SJCRH30 (cell line): Measurements from ENCODE around the gene SPATA25. TPM values are rescaled to one million over a fixed set of nuclear protein-coding genes. Genes with fewer than 3 reads are reported as not detected.

Experiments
- DNase-seq, 2 experiments: peaks; one replicate each; pipeline ENCODE4 v3.0.0-alpha.2; 2015 to 2020
- H3K27ac ChIP-seq: fragments of 250-450 bp; sonication (Bioruptor Pico); 2 replicates; pipeline ENCODE4 v1.5.1; 2020; ENCODE audit warnings: mild to moderate bottlenecking, moderate library complexity
- H3K27me3 ChIP-seq: fragments of 250-450 bp; sonication (Bioruptor Pico); 2 replicates; pipeline ENCODE4 v1.5.1; 2020; ENCODE audit warnings: mild to moderate bottlenecking, moderate library complexity
- H3K36me3 ChIP-seq: fragments of 250-450 bp; sonication (Bioruptor Pico); 2 replicates; pipeline ENCODE4 v1.5.1; 2020; ENCODE audit warnings: mild to moderate bottlenecking, moderate library complexity
- H3K4me1 ChIP-seq: fragments of 250-450 bp; sonication (Bioruptor Pico); 2 replicates; pipeline ENCODE4 v1.5.1; 2020; ENCODE audit warnings: mild to moderate bottlenecking, moderate library complexity
- H3K4me3 ChIP-seq: fragments of 250-450 bp; sonication (Bioruptor Pico); 2 replicates; pipeline ENCODE4 v1.5.1; 2020; ENCODE audit warnings: mild to moderate bottlenecking, moderate library complexity
- H3K9me3 ChIP-seq: fragments of 250-450 bp; sonication (Bioruptor Pico); replicated peaks from 2 replicates; pipeline ENCODE4 v1.5.1; 2020; ENCODE audit warnings: mild to moderate bottlenecking, moderate library complexity
- total RNA-seq: library from RNA; depleted of rRNA; stranded (reverse); fragments of >200 nt; shearing (Covaris generic); gene quantifications from 2 replicates; pipeline ENCODE4 v1.2.3, GENCODE V29; 2014; rRNA removed

SPATA25 gene
- total RNA-seq, 1 experiment from 2014 or later: 2.8 TPM

GRCh38 chr20:45851501-45851900 lies 35.9 kb downstream of the SPATA25 start:
- Histone ChIP-seq H3K27me3 (no peaks in the 10 kb centered on the region), H3K27ac (no peak overlapping the region), H3K4me1 (no peaks in the 10 kb centered on the region), H3K36me3 (no peaks in the 10 kb centered on the region), H3K9me3 (no peaks in the 10 kb centered on the region), H3K4me3 (no peak overlapping the region)
- no peak for DNase-seq

- no peak for DNase-seq
- Histone ChIP-seq H3K4me3 (no peak overlapping the region), H3K36me3 (no peaks in the 10 kb centered on the region), H3K9me3 (no peaks in the 10 kb centered on the region), H3K27ac (no peak overlapping the region), H3K4me1 (no peaks in the 10 kb centered on the region), H3K27me3 (no peaks in the 10 kb centered on the region)
These were observed 36.5 kb downstream of the SPATA25 start for GRCh38 chr20:45850926-45851325.

GRCh38 chr20:45850238-45850637 lies 37.2 kb downstream of the SPATA25 start:
- no peak overlapping the region for H3K27ac ChIP-seq
- H3K9me3 ChIP-seq: no peaks in the 10 kb centered on the region
- no peak overlapping the region for H3K4me3 ChIP-seq
- H3K36me3 ChIP-seq: no peaks in the 10 kb centered on the region
- no peak for DNase-seq
- no peaks in the 10 kb centered on the region for H3K27me3 ChIP-seq
- H3K4me1 ChIP-seq: no peaks in the 10 kb centered on the region

- H3K4me3 ChIP-seq: no peak overlapping the region
- H3K27me3 ChIP-seq: no peaks in the 10 kb centered on the region
- no peaks in the 10 kb centered on the region for H3K9me3 ChIP-seq
- H3K27ac ChIP-seq: no peak overlapping the region
- DNase-seq: no peak
- H3K36me3 ChIP-seq: no peaks in the 10 kb centered on the region
- no peaks in the 10 kb centered on the region for H3K4me1 ChIP-seq
These were observed 38.3 kb downstream of the SPATA25 start for GRCh38 chr20:45848969-45849582.

- no peaks in the 10 kb centered on the region for H3K27me3 ChIP-seq
- no peak for DNase-seq
- no peak overlapping the region for H3K4me3 ChIP-seq
- H3K4me1 ChIP-seq: no peaks in the 10 kb centered on the region
- H3K36me3 ChIP-seq: no peaks in the 10 kb centered on the region
- no peaks in the 10 kb centered on the region for H3K9me3 ChIP-seq
- no peak overlapping the region for H3K27ac ChIP-seq
These were observed 39.0 kb downstream of the SPATA25 start for GRCh38 chr20:45848421-45848820.

GRCh38 chr20:45845452-45845851 lies 42.0 kb downstream of the SPATA25 start:
- H3K36me3 ChIP-seq: peaks cover 8% of the 10 kb centered on the region

GRCh38 chr20:45843506-45843905 lies 43.9 kb downstream of the SPATA25 start:
- H3K27ac ChIP-seq: no peak overlapping the region
- no peaks in the 10 kb centered on the region for H3K9me3 ChIP-seq
- no peak overlapping the region for H3K4me3 ChIP-seq
- no peak for DNase-seq
- no peaks in the 10 kb centered on the region for H3K27me3 ChIP-seq
- peaks cover 8% of the 10 kb centered on the region for H3K36me3 ChIP-seq
- H3K4me1 ChIP-seq: no peaks in the 10 kb centered on the region

More at GRCh38 chr20:45845452-45845851, 42.0 kb downstream of the SPATA25 start:
- Histone ChIP-seq H3K27ac (no peak overlapping the region), H3K4me1 (no peaks in the 10 kb centered on the region), H3K9me3 (no peaks in the 10 kb centered on the region), H3K4me3 (no peak overlapping the region), H3K27me3 (no peaks in the 10 kb centered on the region)
- DNase-seq: no peak

GRCh38 chr20:45842169-45842812 lies 45.1 kb downstream of the SPATA25 start:
- no peak for DNase-seq
- Histone ChIP-seq H3K36me3 (peaks cover 8% of the 10 kb centered on the region), H3K27ac (no peak overlapping the region), H3K4me3 (no peak overlapping the region), H3K27me3 (no peaks in the 10 kb centered on the region), H3K9me3 (no peaks in the 10 kb centered on the region), H3K4me1 (peaks cover under 1% of the 10 kb centered on the region; the same call in 1 of the 2 replicates)

- no peaks in the 10 kb centered on the region for H3K27me3 ChIP-seq
- no peak for DNase-seq
- H3K4me1 ChIP-seq: peaks cover 8% of the 10 kb centered on the region; the same call in 1 of the 2 replicates
- H3K36me3 ChIP-seq: peaks cover 8% of the 10 kb centered on the region
- no peak overlapping the region for H3K27ac ChIP-seq
- no peak overlapping the region for H3K4me3 ChIP-seq
- no peaks in the 10 kb centered on the region for H3K9me3 ChIP-seq
These were observed 45.9 kb downstream of the SPATA25 start for GRCh38 chr20:45841407-45842129.

- Histone ChIP-seq H3K9me3 (no peaks in the 10 kb centered on the region), H3K4me3 (no peak overlapping the region), H3K27ac (no peak overlapping the region), H3K36me3 (peaks cover 8% of the 10 kb centered on the region), H3K4me1 (peaks cover 11% of the 10 kb centered on the region; the same call in 1 of the 2 replicates), H3K27me3 (no peaks in the 10 kb centered on the region)
- DNase-seq: no peak
These were observed 46.7 kb downstream of the SPATA25 start for GRCh38 chr20:45840700-45841198.

GRCh38 chr20:45836841-45837240 lies 50.6 kb downstream of the SPATA25 start:
- Histone ChIP-seq H3K27me3 (no peaks in the 10 kb centered on the region), H3K4me1 (peaks cover 21% of the 10 kb centered on the region), H3K4me3 (no peak overlapping the region), H3K27ac (no peak overlapping the region), H3K36me3 (peaks cover 4% of the 10 kb centered on the region; the same call in 1 of the 2 replicates), H3K9me3 (no peaks in the 10 kb centered on the region)
- no peak for DNase-seq

Other genes with a start within 250 kb of the SPATA25 start
- not detected in 2 replicates for gene WFDC11, start 217.4 kb downstream of the SPATA25 start, total RNA-seq
- gene WFDC13, start 185.6 kb downstream of the SPATA25 start, total RNA-seq: not detected in 2 replicates
- not detected in 2 replicates for gene WFDC10B, start 182.6 kb downstream of the SPATA25 start, total RNA-seq
- not detected in 2 replicates for gene SPINT4, start 165.3 kb downstream of the SPATA25 start, total RNA-seq
- 0.12 and 0.73 TPM in 2 replicates for gene WFDC3, start 95.7 kb downstream of the SPATA25 start, total RNA-seq
- 54.8 and 59.1 TPM in 2 replicates for gene DNTTIP1, start 95.7 kb downstream of the SPATA25 start, total RNA-seq
- gene UBE2C, start 75.0 kb downstream of the SPATA25 start, total RNA-seq: 612 and 615 TPM in 2 replicates
- gene TNNC2, start 60.3 kb downstream of the SPATA25 start, total RNA-seq: 0.73 and 0.75 TPM in 2 replicates
- gene SNX21, start 53.8 kb downstream of the SPATA25 start, total RNA-seq: 17.1 and 18.3 TPM in 2 replicates
- gene ACOT8, start 30.2 kb downstream of the SPATA25 start, total RNA-seq: 31.0 and 41.0 TPM in 2 replicates
- gene ZSWIM3, start 30.0 kb downstream of the SPATA25 start, total RNA-seq: 6.2 TPM in 2 replicates
- 20.5 and 23.2 TPM in 2 replicates for gene ZSWIM1, start 6.4 kb downstream of the SPATA25 start, total RNA-seq
- gene NEURL2, start 3.6 kb upstream of the SPATA25 start, total RNA-seq: 3.9 and 6.7 TPM in 2 replicates
- 85.2 and 91.4 TPM in 2 replicates for gene CTSA, start 3.7 kb upstream of the SPATA25 start, total RNA-seq
- 14.5 and 15.6 TPM in 2 replicates for gene PLTP, start 24.5 kb upstream of the SPATA25 start, total RNA-seq
- 20.6 and 21.7 TPM in 2 replicates for gene PCIF1, start 47.1 kb upstream of the SPATA25 start, total RNA-seq
- 12.5 and 14.2 TPM in 2 replicates for gene ZNF335, start 84.6 kb upstream of the SPATA25 start, total RNA-seq
- gene MMP9, start 121.3 kb upstream of the SPATA25 start, total RNA-seq: 0.06 TPM in 1 of 2 replicates, not detected in the other
- 3.8 and 8.6 TPM in 2 replicates for gene SLC12A5, start 141.6 kb upstream of the SPATA25 start, total RNA-seq
- gene NCOA5, start 202.3 kb upstream of the SPATA25 start, total RNA-seq: 49.5 and 50.5 TPM in 2 replicates
- 0.10 and 0.12 TPM in 2 replicates for gene CD40, start 230.7 kb upstream of the SPATA25 start, total RNA-seq